ENCODE data around the gene LY86. TPM values are rescaled to one million over a fixed set of nuclear protein-coding genes. Genes with fewer than 3 reads are reported as not detected.

LY86 gene
- total and polyA plus RNA-seq, 9 of the 15 experiments (the other 6 are each of a cell fraction or from before 2014, with no cell fraction given), result 0.08 to 0.20 TPM; not detected in 7

DNA sequence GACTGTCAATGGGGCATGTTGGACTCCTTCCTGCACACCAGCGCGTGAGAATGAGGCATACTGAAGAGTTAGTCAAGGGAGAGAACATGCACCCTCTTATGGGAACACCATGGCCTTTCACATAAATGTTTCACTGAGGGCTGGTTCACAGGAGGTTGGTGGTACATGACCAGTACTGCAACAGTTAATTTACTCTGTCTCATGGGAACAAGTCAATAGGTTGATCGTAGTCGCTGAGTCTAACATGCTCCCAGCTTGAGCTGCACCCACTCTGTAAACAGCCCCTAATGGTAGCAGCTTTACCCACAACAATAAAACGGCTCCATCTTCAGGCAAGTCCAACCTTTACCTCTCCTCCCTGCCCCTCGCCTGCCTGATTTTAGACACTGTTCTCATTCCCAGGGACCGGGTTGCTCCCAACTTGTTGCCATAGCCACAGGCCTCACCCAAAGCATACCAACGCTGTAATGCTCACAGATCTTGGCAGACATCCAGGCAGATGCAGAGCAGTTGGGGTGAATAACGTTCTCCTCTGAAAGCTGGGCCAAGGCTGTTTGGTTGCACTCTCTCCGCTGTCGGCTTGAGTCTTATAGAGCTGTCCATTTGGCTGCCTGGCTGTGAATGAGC lies 111.3 kb downstream of the LY86 start (continued):
- TF ChIP-seq, protein P1, sequence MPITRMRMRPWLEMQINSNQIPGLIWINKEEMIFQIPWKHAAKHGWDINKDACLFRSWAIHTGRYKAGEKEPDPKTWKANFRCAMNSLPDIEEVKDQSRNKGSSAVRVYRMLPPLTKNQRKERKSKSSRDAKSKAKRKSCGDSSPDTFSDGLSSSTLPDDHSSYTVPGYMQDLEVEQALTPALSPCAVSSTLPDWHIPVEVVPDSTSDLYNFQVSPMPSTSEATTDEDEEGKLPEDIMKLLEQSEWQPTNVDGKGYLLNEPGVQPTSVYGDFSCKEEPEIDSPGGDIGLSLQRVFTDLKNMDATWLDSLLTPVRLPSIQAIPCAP (CRISPR knock-in tag; IDR thresholded peaks at IDR 0.05; ENCODE audit: borderline replicate concordance), result no peak
- TF ChIP-seq SMAD1 (IDR thresholded peaks at IDR 0.05; ENCODE audit: low read depth, low read length, partially characterized antibody), result no peak
- no peak for TF ChIP-seq ZNF778 (CRISPR knock-in tag; IDR thresholded peaks at IDR 0.05)
- TF ChIP-seq ZNF780A (CRISPR knock-in tag; IDR thresholded peaks at IDR 0.05), result no peak
- TF ChIP-seq POLR3G (IDR thresholded peaks at IDR 0.05; ENCODE audit: extremely low read depth, insufficient read length, insufficient replicate concordance), result no peak
- no peak for TF ChIP-seq ZNF124 (CRISPR knock-in tag; IDR thresholded peaks at IDR 0.05)
- 0 out of 4 replicates have a peak, but pooled peaks of 1 of the 2 experiments have one; percentile 30 for TF ChIP-seq MAZ (CRISPR knock-in tag; conservative IDR thresholded peaks at IDR 0.05 in 1 of 2, IDR thresholded peaks at IDR 0.05 in 1 of 2)
- peak; percentile 31; the same call in 1 of the 2 replicates for TF ChIP-seq LCOR (CRISPR knock-in tag; IDR thresholded peaks at IDR 0.05)
- TF ChIP-seq, protein P2, sequence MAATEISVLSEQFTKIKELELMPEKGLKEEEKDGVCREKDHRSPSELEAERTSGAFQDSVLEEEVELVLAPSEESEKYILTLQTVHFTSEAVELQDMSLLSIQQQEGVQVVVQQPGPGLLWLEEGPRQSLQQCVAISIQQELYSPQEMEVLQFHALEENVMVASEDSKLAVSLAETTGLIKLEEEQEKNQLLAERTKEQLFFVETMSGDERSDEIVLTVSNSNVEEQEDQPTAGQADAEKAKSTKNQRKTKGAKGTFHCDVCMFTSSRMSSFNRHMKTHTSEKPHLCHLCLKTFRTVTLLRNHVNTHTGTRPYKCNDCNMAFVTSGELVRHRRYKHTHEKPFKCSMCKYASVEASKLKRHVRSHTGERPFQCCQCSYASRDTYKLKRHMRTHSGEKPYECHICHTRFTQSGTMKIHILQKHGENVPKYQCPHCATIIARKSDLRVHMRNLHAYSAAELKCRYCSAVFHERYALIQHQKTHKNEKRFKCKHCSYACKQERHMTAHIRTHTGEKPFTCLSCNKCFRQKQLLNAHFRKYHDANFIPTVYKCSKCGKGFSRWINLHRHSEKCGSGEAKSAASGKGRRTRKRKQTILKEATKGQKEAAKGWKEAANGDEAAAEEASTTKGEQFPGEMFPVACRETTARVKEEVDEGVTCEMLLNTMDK (IDR thresholded peaks at IDR 0.05; ENCODE audit: borderline replicate concordance, insufficient read depth, low read depth, low read length, poor library complexity, severe bottlenecking), result no peak
- TF ChIP-seq, protein P3, sequence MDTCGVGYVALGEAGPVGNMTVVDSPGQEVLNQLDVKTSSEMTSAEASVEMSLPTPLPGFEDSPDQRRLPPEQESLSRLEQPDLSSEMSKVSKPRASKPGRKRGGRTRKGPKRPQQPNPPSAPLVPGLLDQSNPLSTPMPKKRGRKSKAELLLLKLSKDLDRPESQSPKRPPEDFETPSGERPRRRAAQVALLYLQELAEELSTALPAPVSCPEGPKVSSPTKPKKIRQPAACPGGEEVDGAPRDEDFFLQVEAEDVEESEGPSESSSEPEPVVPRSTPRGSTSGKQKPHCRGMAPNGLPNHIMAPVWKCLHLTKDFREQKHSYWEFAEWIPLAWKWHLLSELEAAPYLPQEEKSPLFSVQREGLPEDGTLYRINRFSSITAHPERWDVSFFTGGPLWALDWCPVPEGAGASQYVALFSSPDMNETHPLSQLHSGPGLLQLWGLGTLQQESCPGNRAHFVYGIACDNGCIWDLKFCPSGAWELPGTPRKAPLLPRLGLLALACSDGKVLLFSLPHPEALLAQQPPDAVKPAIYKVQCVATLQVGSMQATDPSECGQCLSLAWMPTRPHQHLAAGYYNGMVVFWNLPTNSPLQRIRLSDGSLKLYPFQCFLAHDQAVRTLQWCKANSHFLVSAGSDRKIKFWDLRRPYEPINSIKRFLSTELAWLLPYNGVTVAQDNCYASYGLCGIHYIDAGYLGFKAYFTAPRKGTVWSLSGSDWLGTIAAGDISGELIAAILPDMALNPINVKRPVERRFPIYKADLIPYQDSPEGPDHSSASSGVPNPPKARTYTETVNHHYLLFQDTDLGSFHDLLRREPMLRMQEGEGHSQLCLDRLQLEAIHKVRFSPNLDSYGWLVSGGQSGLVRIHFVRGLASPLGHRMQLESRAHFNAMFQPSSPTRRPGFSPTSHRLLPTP (IDR thresholded peaks at IDR 0.05; ENCODE audit: borderline replicate concordance, extremely low read depth, insufficient read length), result no peak
- TF ChIP-seq NR2C2 (CRISPR knock-in tag; IDR thresholded peaks at IDR 0.05), result no peak
- TF ChIP-seq NR2C2 (tag; IDR thresholded peaks at IDR 0.05), result 0 out of 2 replicates have a peak, but pooled peaks have one; percentile 14
- TF ChIP-seq, protein P4, sequence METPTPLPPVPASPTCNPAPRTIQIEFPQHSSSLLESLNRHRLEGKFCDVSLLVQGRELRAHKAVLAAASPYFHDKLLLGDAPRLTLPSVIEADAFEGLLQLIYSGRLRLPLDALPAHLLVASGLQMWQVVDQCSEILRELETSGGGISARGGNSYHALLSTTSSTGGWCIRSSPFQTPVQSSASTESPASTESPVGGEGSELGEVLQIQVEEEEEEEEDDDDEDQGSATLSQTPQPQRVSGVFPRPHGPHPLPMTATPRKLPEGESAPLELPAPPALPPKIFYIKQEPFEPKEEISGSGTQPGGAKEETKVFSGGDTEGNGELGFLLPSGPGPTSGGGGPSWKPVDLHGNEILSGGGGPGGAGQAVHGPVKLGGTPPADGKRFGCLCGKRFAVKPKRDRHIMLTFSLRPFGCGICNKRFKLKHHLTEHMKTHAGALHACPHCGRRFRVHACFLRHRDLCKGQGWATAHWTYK (CRISPR knock-in tag; IDR thresholded peaks at IDR 0.05), result no peak
- TF ChIP-seq PHB (CRISPR knock-in tag; IDR thresholded peaks at IDR 0.05), result no peak
- no peak for TF ChIP-seq ARID2 (IDR thresholded peaks at IDR 0.05)
- TF ChIP-seq SLC30A9 (CRISPR knock-in tag; IDR thresholded peaks at IDR 0.05), result no peak
- no peak for TF ChIP-seq NFIX (CRISPR knock-in tag; IDR thresholded peaks at IDR 0.05; ENCODE audit: low read depth)
- no peak for TF ChIP-seq GTF2F1 (IDR thresholded peaks at IDR 0.05; ENCODE audit: low read depth, low read length)
- no peak for TF ChIP-seq ZNF24 (IDR thresholded peaks at IDR 0.05)
- TF ChIP-seq CCAR2 (IDR thresholded peaks at IDR 0.05; ENCODE audit: low read depth, low read length), result no peak
- TF ChIP-seq FOXA3 (CRISPR knock-in tag; conservative IDR thresholded peaks at IDR 0.05 in 1 of 2, IDR thresholded peaks at IDR 0.05 in 1 of 2), result 0 out of 4 replicates have a peak, but pooled peaks have one; percentile 28 to 57
- TF ChIP-seq CREBBP (IDR thresholded peaks at IDR 0.05; ENCODE audit: low read depth, low read length), result no peak
